HL-60 (cell line): ENCODE measurements around the gene RLF.

Experiments
- DNase-seq, 2 experiments: peaks; one replicate each; pipeline ENCODE4 v3.0.0-alpha.2; 2010 to 2020; ENCODE audit warnings: low read depth in 1 of 2, low spot score in 1 of 2
- H3K27ac ChIP-seq: fragments of 250-450 bp; sonication (Bioruptor Pico); replicated peaks from 2 replicates; pipeline ENCODE4 v1.5.1; 2020; ENCODE audit warnings: mild to moderate bottlenecking, moderate library complexity
- H3K27me3 ChIP-seq: fragments of 250-450 bp; sonication (Bioruptor Pico); 2 replicates; pipeline ENCODE4 v1.5.1; 2021; ENCODE audit warnings: mild to moderate bottlenecking, moderate library complexity; ENCODE audit not compliant: insufficient read depth, poor library complexity, severe bottlenecking
- H3K4me3 ChIP-seq: replicated peaks from 2 replicates; pipeline ENCODE4 v1.5.1; 2011; ENCODE audit warnings: mild to moderate bottlenecking, control low read depth, low read length; ENCODE audit not compliant: insufficient read depth
- CTCF ChIP-seq: IDR thresholded peaks from one replicate; pipeline ENCODE4 v1.5.1; 2011; ENCODE audit warnings: low read length, control low read depth, inconsistent platforms; ENCODE audit not compliant: insufficient read depth
- GABPA ChIP-seq: IDR thresholded peaks from 2 replicates; pipeline ENCODE4 v1.6.1; 2012; ENCODE audit warnings: low read depth
- POLR2AphosphoS5 ChIP-seq: IDR thresholded peaks from 2 replicates; pipeline ENCODE4 v1.6.1; 2012; ENCODE audit warnings: low read depth
- REST ChIP-seq: IDR thresholded peaks from 2 replicates; pipeline ENCODE4 v1.6.1; 2012; ENCODE audit warnings: low read depth; ENCODE audit not compliant: insufficient replicate concordance
- SPI1 ChIP-seq: IDR thresholded peaks from 2 replicates; pipeline ENCODE4 v1.6.1; 2012; ENCODE audit warnings: low read depth, mild to moderate bottlenecking, borderline replicate concordance

Gene RLF

GRCh38 chr1:40221977-40222772 is 61.0 kb downstream of the RLF start:
- no peaks in the 10 kb centered on the region for H3K27me3 ChIP-seq
- no peak for DNase-seq
- no peak for TF ChIP-seq CTCF
- TF ChIP-seq SPI1, result no peak
- no peak for TF ChIP-seq POLR2AphosphoS5
- no peak for TF ChIP-seq REST
- TF ChIP-seq GABPA, result no peak
- H3K4me3 ChIP-seq, result no peak overlapping the region
- no peak overlapping the region for H3K27ac ChIP-seq

GRCh38 chr1:40224040-40224439 is 62.9 kb downstream of the RLF start:
- H3K4me3 ChIP-seq, result no peak overlapping the region
- no peak for TF ChIP-seq GABPA
- no peak for TF ChIP-seq REST
- TF ChIP-seq CTCF, result no peak
- TF ChIP-seq SPI1, result no peak
- TF ChIP-seq POLR2AphosphoS5, result no peak
- H3K27ac ChIP-seq, result no peak overlapping the region
- H3K27me3 ChIP-seq, result no peaks in the 10 kb centered on the region
- DNase-seq, result no peak

GRCh38 chr1:40226192-40226591 is 65.0 kb downstream of the RLF start:
- no peaks in the 10 kb centered on the region for H3K27me3 ChIP-seq
- no peak overlapping the region for H3K4me3 ChIP-seq
- DNase-seq, result no peak
- TF ChIP-seq POLR2AphosphoS5 (no peak), CTCF (no peak), SPI1 (no peak), REST (no peak), GABPA (no peak)
- no peak overlapping the region for H3K27ac ChIP-seq
